ENCODE data around the gene RAVER1.
A peak's percentile ranks its signal among the peaks of the same experiment; 100 is the strongest.
"Not testable (repeated sequence)": the region's sequence is repeated elsewhere in the genome, so short reads cannot be mapped to it uniquely, and the experiment has no call there.

The RAVER1 gene

DNA sequence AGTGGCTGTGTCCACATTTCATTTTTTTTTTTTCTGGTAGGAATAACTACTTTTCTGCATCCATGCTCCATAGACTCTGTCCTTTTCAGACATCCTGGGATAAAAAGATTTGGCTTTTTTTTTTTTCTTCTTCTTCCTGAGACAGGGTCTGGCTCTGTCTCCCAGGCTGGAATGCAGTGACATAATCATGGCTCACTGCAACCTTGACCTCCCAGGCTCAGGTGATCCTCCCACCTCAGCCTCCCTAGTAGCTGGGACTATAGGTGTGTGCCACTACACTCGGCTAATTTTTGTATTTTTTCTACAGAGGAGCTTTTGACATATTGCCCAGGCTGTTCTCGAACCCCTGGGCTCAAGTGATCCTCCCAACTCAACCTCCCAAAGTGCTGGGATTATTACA is 10.2 kb upstream of the RAVER1 start:
- no peak for DNase-seq (ENCODE audit: low read depth in 2 of 2)

DNA sequence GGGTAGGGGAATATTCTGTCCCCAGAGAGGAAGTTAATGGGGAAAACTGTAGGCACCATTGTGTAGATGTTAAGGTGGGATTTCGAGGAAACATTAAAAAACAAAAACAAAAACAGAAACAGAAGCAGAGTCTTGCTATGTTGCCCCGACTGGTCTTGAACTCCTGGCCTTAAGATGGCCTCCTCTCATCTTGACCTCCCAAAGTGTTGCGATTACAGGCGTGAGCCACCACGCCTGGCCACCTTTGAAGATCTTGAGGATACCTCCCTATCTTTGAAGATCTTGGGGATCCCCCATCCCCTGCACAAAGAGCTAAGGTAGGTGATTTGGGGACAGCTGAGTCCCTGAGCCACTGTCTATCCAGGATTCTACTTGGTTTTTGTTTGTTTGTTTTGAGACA is 6.6 kb upstream of the RAVER1 start:
- DNase-seq (ENCODE audit: low read depth in 2 of 2), result no peak

DNA sequence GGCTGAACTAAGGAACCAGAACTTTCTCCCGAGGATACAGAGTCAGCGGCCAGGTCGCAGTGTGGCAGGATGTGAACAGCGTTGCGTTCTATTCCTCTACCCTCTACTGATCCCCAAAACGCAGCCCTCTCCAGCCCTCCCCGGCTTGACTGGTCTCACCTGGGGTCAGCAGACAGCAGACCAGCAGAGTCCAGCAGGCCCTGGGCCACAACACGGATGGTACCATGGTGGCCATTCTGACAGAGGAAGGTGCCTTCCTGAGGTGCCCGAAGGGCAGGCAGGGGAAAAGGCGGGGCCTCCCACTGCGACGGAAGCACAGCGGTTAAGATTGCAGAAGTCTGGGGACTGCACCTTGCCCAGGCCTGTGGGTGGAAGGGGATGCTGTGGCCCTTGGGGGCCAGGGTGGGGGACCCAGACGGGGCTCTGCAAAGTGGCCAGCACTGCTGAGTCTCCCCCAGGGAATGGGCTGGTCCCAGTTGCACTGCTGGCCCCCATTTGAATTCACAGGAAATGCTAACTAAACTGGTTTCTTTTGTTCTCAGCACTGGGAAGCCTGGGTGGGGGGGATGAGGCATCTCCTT is 6.1 kb upstream of the RAVER1 start, which contains the start of gene ICAM3:
Gene ICAM3, minus strand, starts transcription at position 245 of the 581 bp plus-strand sequence. Its CDS starts 10 bp downstream, at position 235.
- DNase-seq (ENCODE audit: low read depth in 2 of 2), result peak; percentile 56 to 61

DNA sequence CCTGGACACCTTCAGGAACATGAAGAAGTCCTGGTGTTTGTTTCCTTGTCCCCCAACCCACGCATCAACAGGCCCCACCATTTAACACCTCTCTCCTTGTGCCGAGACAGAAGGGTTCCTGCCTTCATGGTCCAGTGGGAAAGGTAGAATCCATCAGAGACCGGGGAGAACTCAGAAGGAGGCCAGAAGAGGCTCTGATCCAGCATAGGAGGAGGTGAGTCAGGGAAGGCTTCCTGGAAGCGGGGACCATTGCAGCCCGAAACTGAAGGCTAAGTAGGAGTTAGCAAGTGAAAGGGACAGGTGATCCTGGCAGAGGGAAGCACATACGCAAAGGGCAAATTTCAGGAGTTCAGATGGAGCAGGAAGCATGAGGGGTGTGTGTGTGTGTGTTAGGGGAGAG is 5.6 kb upstream of the RAVER1 start:
- DNase-seq (ENCODE audit: low read depth in 2 of 2), result no peak

DNA sequence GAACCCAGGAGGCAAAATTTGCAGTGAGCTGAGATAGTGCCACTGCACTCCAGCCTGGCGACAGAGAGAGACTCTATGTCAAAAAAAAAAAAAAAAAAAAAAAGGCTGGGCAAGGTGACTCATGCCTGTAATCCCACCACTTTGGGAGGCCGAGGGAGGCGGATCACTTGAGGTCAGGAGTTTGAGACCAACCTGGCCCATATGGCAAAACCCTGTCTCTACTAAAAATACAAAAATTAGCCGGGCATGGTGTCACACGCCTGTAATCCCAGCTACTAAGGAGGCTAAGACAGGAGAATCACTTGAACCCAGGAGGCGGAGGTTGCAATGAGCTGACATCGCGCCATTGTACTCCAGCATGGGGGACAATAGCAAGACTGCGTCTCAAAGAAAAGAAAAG is 3.4 kb upstream of the RAVER1 start:
- not testable (repeated sequence) for DNase-seq (ENCODE audit: low read depth in 2 of 2)

DNA sequence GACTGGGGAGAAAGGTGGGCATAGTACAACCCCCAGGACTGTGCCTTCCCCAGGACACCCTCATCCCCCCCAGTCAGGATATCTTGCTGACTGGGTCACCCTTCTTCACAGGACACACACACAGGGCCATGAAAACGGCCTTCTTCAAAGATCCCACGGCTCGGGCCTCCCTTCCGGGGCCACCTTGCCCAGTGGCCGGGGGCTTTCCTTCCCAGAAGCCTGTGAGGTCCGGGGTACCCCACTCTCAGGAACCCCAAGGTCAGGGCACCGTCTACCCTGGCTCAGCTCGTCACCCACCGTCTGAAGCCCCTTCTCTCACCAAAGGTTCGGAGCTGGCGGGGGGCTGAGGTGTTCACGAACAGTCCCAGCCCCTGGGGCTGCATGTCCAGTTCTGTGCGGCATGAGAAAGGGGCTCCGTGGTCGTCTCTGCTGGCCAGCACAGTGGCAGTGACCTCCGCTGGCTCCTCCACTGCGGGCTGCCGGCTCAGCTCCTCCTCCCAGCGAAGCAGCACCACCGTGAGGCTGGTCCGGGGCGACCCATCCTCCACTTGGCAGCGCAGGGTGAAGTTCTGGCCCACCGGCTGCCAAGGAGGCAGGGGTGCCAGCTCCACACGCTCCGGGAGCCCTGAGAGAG is 2.1 kb upstream of the RAVER1 start:
- DNase-seq (ENCODE audit: low read depth in 2 of 2), result no peak

- peak; percentile 35 to 61 for DNase-seq (ENCODE audit: low read depth in 2 of 2)
Observed at GRCh38 chr19:10334588-10335351, 1.4 kb upstream of the RAVER1 start.

DNA sequence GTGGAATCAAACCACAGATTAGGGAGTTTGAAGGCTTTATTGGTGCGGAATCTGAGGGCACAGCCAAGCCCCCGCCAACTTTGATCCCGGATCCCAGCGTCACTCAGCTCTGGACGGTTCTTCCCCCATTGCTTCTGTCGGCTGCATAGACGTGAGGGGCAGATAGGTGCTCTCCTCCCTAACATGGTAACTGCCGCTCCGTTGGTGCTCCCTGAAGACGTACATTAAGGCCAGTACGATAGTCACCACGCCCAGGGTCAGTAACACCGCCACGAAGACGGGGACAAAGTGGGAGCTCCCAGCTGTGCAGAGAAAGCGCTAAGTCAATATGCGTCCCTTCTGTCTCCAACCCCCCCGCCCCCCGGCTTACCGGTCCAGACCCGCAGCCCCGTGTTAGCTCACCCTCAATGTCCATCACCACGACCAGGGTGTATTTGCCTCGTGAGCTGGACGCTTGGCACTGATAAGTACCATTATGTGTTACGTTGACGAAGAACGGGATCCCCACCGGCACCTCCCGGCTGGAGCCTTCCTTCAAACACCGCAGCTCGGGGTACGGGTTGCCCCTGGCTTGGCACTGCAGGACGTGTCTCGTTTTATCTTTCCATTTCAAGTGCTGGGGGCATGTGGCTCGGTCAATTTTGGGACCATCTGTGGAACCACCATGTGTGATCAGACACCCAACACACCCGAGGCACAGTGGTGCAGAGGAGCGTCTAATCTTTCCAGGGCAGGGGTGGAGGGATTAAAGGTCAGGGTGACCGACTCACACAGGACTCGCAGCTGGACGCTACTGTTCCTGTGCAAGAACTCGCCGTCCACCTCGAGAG is 644 bp upstream of the RAVER1 start:
- DNase-seq (ENCODE audit: low read depth in 2 of 2), result no peak

DNA sequence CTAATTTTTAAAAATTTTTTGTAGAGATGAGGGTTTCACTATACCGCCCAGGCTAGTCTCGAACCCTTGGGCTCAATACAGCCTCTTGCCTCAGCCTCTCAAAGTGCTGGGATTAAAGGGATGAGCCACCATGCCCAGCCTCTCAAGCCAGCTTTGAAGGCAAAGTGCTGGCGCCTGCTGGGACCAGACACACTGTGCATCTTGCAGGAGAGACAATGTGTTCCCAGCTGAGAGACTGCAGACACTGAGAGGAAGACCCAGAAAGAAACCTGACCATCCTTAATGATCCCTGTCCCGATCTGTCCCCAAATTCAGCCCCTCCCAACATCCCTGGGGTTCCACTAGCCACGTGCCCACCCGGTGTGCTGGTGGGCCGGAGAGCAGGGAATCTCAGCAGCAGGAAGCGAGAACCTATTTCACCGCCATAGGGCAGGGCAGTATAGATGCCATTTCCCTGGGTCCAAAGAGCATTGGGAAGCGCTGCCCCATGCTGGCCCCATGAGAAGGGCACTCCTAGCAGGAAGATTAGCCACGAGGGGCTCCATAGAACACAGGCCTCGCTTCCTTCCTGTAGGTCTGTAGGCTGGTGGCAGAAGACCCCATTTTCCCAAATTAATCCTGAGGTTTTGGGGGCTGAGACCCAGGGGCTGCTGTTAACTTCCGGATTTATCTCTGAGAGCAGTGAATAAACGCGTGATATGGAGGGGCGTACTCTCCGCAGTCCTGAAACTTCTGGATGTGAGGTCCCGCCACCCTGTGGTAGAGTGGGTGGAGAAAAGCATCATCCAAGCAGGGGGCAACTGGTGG is 968 bp downstream of the RAVER1 start:
- DNase-seq (ENCODE audit: low read depth in 2 of 2), result no peak

GRCh38 chr19:10329555-10329954 is 3.8 kb downstream of the RAVER1 start:
- no peak for DNase-seq (ENCODE audit: low read depth in 2 of 2)

- no peak for DNase-seq (ENCODE audit: low read depth in 2 of 2)
Observed at GRCh38 chr19:10328558-10329429, 4.5 kb downstream of the RAVER1 start.

GRCh38 chr19:10327793-10328192 is 5.5 kb downstream of the RAVER1 start:
- no peak for DNase-seq (ENCODE audit: low read depth in 2 of 2)

DNA sequence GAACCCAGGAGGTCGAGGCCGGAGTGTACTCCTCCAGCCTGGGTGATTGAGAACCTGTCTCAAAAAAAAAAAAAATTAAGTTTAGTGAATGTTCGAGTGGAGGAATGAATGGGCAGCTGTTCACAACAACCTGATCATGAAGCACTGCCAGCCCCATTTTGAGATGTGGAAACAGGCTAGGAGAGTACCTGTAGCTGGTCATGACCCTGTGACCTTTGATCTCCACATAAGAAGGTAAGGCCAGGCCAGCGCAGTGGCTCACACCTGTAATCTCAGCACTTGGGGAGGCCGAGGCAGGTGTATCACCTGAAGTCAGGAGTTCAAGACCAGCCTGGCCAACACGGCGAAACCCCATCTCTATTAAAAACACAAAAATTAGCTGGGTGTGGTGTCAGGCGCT is 7.6 kb downstream of the RAVER1 start:
- DNase-seq (ENCODE audit: low read depth in 2 of 2), result no peak

GRCh38 chr19:10321874-10322835 is 11.2 kb downstream of the RAVER1 start:
- no peak for DNase-seq (ENCODE audit: low read depth in 2 of 2)

DNA sequence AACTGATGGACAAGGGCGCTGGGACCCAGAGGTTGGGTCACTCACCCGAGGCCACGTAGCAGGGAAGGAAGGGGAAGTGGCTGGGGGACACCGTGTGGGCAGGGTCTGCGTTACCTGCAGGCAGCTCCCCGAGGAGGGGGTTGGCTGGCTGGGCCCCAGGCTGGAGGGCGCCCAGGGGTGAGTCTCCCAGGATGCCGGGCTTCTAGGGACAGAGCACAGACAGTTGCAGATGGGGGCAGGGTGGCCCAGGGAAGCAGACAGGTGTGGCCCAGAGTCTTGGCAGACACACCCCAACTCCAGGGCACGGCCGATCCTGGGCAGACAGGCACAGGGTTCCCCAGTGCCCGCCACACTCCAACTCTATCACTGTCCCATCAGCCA is 11.9 kb downstream of the RAVER1 start:
- DNase-seq (ENCODE audit: low read depth in 2 of 2), result no peak

DNA sequence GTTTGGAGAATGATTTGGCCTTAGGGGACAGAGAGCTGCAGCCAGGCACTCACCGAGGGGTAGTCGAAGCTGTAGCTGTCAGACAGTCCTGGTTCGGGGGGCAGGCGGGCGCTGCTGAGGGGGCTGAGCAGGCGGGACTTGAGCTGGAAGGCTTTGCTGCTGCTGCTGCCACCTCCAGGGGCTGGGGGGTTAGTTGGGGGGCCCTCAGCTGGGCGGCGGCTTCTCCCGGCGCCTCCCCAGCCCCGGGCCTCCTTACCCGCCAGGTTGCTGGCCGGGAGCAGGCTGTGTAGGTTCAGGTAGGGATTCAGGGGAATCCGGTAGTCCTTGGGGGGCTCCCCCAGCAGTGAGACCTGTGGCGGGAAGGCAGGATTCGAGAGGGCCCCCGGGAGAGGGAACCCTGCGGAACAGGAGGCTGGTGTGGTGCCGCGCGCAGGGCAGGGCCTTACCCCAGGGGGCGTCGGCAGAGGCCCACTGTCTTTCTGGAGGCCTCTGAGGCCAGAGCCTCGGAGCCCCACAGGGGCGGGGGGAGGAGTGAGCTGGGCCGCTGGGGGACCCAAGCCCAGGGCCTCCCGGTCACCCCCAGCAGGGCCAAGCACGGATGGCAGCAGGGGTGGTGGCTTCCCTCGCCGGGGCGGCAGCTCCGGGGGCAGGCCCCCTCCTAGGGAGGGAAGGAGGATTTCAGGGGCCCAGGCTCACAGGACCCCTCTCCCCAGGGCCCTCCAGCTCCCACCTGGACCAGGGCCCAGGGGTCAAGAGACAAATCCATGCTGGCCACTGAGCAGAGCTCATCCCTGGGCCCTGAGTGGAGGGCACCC is 12.5 kb downstream of the RAVER1 start:
- no peak for DNase-seq (ENCODE audit: low read depth in 2 of 2)

- no peak for DNase-seq (ENCODE audit: low read depth in 2 of 2)
Observed at GRCh38 chr19:10318807-10319682, 14.3 kb downstream of the RAVER1 start.

All from activated CD4-positive, alpha-beta T cell treated with anti-CD3 and anti-CD28 coated beads for 24 hours (primary cell).